HL-60 (cell line): Measurements from ENCODE around the gene PAX5.

ENCODE experiments used
- POLR2AphosphoS5 ChIP-seq: IDR thresholded peaks from 2 replicates; pipeline ENCODE4 v1.6.1; 2012; ENCODE audit warnings: low read depth
- REST ChIP-seq: IDR thresholded peaks from 2 replicates; pipeline ENCODE4 v1.6.1; 2012; ENCODE audit warnings: low read depth; ENCODE audit not compliant: insufficient replicate concordance
- TF ChIP-seq, protein P1 (sequence below): IDR thresholded peaks from one replicate; pipeline ENCODE4 v1.5.1; 2011; ENCODE audit warnings: low read length, control low read depth, inconsistent platforms; ENCODE audit not compliant: insufficient read depth

DNA sequence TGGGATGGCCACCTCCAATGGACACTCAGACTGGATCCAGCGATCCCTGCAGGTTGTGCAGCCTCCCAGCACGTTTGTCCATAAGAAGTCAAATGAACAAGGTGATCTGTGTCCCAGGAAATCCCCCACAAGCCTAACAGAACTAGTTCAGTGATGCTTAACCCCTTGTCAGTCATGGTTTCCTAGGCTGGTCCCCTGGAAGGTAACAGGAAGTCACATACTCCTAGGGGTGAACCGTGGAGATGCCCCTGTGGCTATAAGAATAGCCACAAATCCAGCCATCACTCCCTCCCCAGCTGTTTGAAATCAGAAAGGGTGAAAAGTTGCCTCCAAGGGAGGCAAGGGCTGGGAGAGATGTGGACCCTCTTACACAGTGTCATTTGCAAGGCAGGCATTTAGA lies 22.5 kb downstream of the PAX5 start:
- TF ChIP-seq POLR2AphosphoS5 (no peak), REST (no peak)
- TF ChIP-seq, protein P1, sequence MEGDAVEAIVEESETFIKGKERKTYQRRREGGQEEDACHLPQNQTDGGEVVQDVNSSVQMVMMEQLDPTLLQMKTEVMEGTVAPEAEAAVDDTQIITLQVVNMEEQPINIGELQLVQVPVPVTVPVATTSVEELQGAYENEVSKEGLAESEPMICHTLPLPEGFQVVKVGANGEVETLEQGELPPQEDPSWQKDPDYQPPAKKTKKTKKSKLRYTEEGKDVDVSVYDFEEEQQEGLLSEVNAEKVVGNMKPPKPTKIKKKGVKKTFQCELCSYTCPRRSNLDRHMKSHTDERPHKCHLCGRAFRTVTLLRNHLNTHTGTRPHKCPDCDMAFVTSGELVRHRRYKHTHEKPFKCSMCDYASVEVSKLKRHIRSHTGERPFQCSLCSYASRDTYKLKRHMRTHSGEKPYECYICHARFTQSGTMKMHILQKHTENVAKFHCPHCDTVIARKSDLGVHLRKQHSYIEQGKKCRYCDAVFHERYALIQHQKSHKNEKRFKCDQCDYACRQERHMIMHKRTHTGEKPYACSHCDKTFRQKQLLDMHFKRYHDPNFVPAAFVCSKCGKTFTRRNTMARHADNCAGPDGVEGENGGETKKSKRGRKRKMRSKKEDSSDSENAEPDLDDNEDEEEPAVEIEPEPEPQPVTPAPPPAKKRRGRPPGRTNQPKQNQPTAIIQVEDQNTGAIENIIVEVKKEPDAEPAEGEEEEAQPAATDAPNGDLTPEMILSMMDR: no peak
